ENCODE data around the gene C13orf46.

Gene C13orf46

DNA sequence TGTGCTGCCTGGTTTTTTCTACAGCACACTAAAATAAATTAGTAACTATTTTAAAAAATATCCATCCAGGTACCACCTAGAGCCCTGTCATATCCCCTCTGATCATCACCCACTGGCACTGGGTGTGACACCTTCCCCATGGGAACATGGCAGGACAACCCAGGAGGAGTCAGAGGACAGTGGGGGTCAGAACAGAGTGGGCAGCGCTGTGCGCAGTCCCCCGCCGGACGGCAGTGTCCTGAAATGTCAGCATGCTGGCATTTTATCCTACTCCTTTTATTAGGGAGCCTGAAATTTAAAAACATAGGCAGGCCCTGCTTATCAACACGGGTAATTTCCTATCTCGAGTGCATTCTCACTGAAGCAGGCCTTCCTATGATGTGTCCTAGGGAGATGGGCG, 67.9 kb downstream of the C13orf46 start:
- DNase-seq (ENCODE audit: low read depth in 2 of 2): no peak

DNA sequence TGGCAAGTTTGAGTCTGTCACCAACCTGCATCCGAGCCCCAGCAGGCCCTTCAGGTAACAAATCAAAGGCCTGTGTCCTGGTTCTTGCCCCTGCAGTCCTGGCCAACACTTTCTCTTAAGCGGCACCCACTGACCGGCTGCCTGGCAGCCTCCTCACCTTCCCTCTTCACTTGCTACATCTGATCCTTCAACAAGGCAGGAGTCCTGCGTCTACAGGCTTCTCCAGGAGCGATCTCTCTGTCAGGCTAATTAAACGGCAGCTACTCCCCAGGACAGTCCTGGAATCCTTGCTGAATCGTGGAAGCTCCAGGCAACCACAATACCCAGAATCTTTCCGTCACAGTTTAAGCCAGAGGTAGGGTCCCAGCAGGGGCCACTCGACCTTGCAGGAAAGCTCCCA, 68.9 kb downstream of the C13orf46 start:
- DNase-seq (ENCODE audit: low read depth in 2 of 2): no peak

DNA sequence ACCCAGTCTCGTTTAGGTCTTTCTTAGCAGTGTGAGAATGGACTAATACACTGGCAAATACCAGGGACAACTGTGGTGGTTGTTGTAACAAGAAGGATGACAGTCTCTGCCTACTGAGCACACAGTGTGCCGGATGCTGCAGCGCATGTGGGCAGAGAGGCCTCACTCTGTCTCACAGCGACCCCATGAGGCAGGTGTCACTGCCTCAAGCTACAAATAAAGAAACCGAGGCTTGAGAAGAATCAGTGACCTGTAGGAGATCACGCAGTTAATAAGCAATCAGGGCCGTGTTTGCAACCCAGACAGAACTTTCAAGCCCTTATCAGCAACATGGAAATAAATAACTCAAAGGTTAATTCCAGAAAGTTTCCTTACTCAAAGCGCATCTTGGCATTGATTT, 69.5 kb downstream of the C13orf46 start:
- DNase-seq (ENCODE audit: low read depth in 2 of 2): no peak

DNA sequence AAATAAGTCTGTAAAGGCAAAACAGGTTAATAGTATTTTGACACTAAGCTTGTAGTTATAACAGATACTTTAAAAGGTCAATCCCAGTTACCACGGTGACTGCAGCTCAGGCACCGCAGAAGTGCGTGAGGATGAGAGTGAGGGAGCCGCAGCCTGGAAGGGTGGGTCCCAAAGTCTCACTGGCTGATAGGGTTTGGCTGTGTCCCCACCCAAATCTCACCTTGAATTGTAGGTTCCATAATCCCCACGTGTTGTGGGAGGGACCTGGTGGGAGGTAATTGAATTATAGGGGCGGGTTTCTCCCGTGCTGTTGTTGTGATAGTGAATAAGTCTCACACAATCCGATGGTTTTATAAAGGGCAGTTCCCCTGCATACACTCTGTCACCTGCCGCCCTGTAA, 70.0 kb downstream of the C13orf46 start:
- no peak for DNase-seq (ENCODE audit: low read depth in 2 of 2)

All from fibroblast of skin of left biceps (primary cell).